GM10266 (cell line): ENCODE measurements around the gene ZNF791.
A peak's percentile ranks its signal among the peaks of the same experiment; 100 is the strongest.

Experiments
- DNase-seq: peaks from one replicate; pipeline ENCODE4 v3.0.0; 2012; ENCODE audit errors: extremely low spot score
- CTCF ChIP-seq: IDR thresholded peaks from 2 replicates; pipeline ENCODE4 v1.5.1; 2012; ENCODE audit warnings: mild to moderate bottlenecking, low read depth; ENCODE audit not compliant: control insufficient read depth, insufficient read depth; ENCODE audit errors: missing control alignments

Gene ZNF791

DNA sequence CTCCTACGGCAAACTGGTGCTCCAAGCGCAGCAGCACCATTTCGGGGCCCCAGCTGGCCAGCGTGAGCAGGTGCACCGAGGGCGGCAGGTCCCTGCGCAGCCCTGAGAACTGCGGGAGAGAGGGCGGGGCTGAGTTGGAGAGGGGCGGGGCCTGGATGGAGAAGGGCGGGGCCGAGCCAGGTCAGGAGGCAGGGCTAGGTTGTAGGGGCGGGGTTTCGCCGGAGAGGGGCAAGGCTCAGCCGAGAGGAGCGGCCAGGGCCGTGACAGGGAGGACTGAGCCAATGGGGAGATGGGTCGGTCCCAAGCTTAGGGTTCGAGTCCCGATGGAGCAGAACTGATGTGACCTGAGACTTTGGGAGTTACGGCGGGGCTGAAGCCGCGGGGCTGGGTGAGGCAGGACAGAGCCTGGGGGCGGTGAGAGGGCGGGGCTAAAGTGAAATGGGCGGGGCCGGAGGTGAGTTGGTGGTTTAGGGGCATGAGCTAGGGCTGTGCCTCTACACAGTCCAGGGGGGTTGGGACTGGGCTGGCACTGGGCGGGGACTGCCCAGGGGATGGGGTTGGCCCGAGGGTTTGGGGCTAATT, 36.9 kb downstream of the ZNF791 start:
- peak; percentile 34 for DNase-seq
- TF ChIP-seq CTCF, result no peak

DNA sequence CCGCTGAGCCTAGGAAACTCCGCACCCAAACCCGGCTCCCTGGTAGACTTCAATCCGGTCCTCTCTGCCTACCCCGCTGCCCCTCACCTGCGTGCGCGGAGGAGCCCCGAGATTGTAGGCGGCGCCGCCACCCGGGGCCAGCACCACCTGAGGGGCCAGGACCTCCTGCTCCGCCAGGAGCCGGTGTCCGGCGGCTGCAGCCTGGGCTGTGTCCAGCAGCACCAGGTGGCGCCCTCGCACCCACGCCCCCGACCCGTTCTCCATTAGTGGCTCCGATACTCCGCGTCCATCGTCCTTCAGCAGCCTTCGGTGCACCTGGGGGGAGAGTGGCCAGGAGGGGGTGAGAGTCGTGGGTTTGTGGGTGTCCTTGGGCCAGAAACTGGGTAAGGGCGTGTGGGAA, 37.4 kb downstream of the ZNF791 start:
- peak; percentile 17 for DNase-seq
- TF ChIP-seq CTCF, result no peak

- TF ChIP-seq CTCF, result no peak
- peak; percentile 17 for DNase-seq
Observed at GRCh38 chr19:12649941-12650340, 39.2 kb downstream of the ZNF791 start.

- TF ChIP-seq CTCF, result no peak
- peak; percentile 8 for DNase-seq
Observed at GRCh38 chr19:12652219-12652618, 41.5 kb downstream of the ZNF791 start.

- TF ChIP-seq CTCF, result no peak
- no peak for DNase-seq
Observed at GRCh38 chr19:12655546-12655945, 44.8 kb downstream of the ZNF791 start.

- no peak for TF ChIP-seq CTCF
- DNase-seq, result no peak
Observed at GRCh38 chr19:12656899-12657571, 46.3 kb downstream of the ZNF791 start.

GRCh38 chr19:12657966-12658365, 47.2 kb downstream of the ZNF791 start:
- no peak for TF ChIP-seq CTCF
- no peak for DNase-seq
